K562 (cell line): Measurements from ENCODE around the gene TAF5L. TPM values are rescaled to one million over a fixed set of nuclear protein-coding genes. Genes with fewer than 3 reads are reported as not detected.
A peak's percentile ranks its signal among the peaks of the same experiment; 100 is the strongest.

Experiments
- BACH1 ChIP-seq: fragments of 200-800 bp; sonication (Bioruptor generic); IDR thresholded peaks from 2 replicates; pipeline ENCODE4 v1.6.1; 2016; ENCODE audit warnings: missing genetic modification characterization, missing compliant biosample characterization
- BRCA1 ChIP-seq, 2 experiments: fragments of 450-650 bp in 1 of 2; sonication (generic) in 1 of 2; formaldehyde crosslinking in 1 of 2; IDR thresholded peaks; 2 replicates each; pipeline versions ENCODE4 v1.5.0 to v1.6.1; 2017 to 2020; ENCODE audit warnings: mild to moderate bottlenecking in 1 of 2, missing genetic modification reagents in 1 of 2
- CBX1 ChIP-seq: sonication (generic); IDR thresholded peaks from 2 replicates; pipeline ENCODE4 v1.6.1; 2016; ENCODE audit warnings: antibody characterized with exemption, low read depth, mild to moderate bottlenecking
- CHD4 ChIP-seq: fragments of 200-600 bp; sonication (generic); IDR thresholded peaks from 3 replicates; pipeline ENCODE4 v1.6.1; 2012; ENCODE audit warnings: low read depth, mild to moderate bottlenecking, mixed read lengths, low read length, inconsistent platforms; ENCODE audit not compliant: insufficient read depth, insufficient replicate concordance, poor library complexity, severe bottlenecking
- E2F5 ChIP-seq: sonication (generic); formaldehyde crosslinking; IDR thresholded peaks from 2 replicates; pipeline ENCODE4 v1.8.0; 2022; ENCODE audit warnings: mild to moderate bottlenecking, missing genetic modification reagents
- ETV6 ChIP-seq, 3 experiments: fragments of 150-350 bp in 1 of 3; sonication (generic) in 1 of 3; formaldehyde crosslinking in 1 of 3; IDR thresholded peaks; 2 replicates each; pipeline versions ENCODE4 v1.6.1 to v1.8.0; 2014 to 2022; ENCODE audit warnings: borderline replicate concordance in 2 of 3, low read depth in 2 of 3, antibody characterized with exemption in 1 of 3, low read length in 1 of 3, mild to moderate bottlenecking in 1 of 3, missing genetic modification reagents in 1 of 3
- HLTF ChIP-seq: fragments of 450-650 bp; IDR thresholded peaks from 2 replicates; pipeline ENCODE4 v1.6.1; 2016
- KDM5B ChIP-seq: fragments of 200-600 bp; sonication (generic); IDR thresholded peaks from 2 replicates; pipeline ENCODE4 v1.6.1; 2012; ENCODE audit warnings: low read depth, mild to moderate bottlenecking, moderate library complexity, low read length, control low read depth, inconsistent platforms; ENCODE audit not compliant: insufficient replicate concordance
- OTX1 ChIP-seq: fragments of 450-650 bp; formaldehyde crosslinking; IDR thresholded peaks from 2 replicates; pipeline ENCODE4 v1.4.0; 2022; ENCODE audit warnings: mild to moderate bottlenecking
- PCBP1 ChIP-seq: fragments of 200-400 bp; formaldehyde crosslinking; IDR thresholded peaks from 2 replicates; pipeline ENCODE4 v1.6.1; 2018; ENCODE audit warnings: mild to moderate bottlenecking, low read depth, low read length; ENCODE audit not compliant: poor library complexity, severe bottlenecking
- PCBP2 ChIP-seq: fragments of 200-400 bp; formaldehyde crosslinking; IDR thresholded peaks from 2 replicates; pipeline ENCODE4 v1.6.1; 2018; ENCODE audit warnings: low read length, low read depth, mild to moderate bottlenecking, moderate library complexity; ENCODE audit not compliant: poor library complexity, severe bottlenecking
- PKNOX1 ChIP-seq: fragments of 450-650 bp; IDR thresholded peaks from 2 replicates; pipeline ENCODE4 v1.6.1; 2016
- SIN3A ChIP-seq, 2 experiments: fragments of 150-350 bp in 1 of 2; IDR thresholded peaks; 2 replicates each; pipeline ENCODE4 v1.6.1; 2011 to 2016; ENCODE audit warnings: borderline replicate concordance in 2 of 2, low read depth in 2 of 2, low read length in 2 of 2, mild to moderate bottlenecking in 2 of 2, moderate library complexity in 2 of 2; ENCODE audit not compliant: control insufficient read depth in 1 of 2
- SNAPC5 ChIP-seq: fragments of 250-450 bp; sonication (Bioruptor Pico); IDR thresholded peaks from 2 replicates; pipeline ENCODE4 v1.8.0; 2021; ENCODE audit warnings: moderate library complexity, mild to moderate bottlenecking, inconsistent platforms
- TCF3 ChIP-seq: sonication (generic); formaldehyde crosslinking; IDR thresholded peaks from 2 replicates; pipeline ENCODE4 v1.4.0; 2020; ENCODE audit warnings: mild to moderate bottlenecking, missing genetic modification reagents
- THRB ChIP-seq: fragments of 450-650 bp; formaldehyde crosslinking; conservative IDR thresholded peaks from 2 replicates; pipeline ENCODE4 v1.4.0; 2022; ENCODE audit warnings: mild to moderate bottlenecking, missing genetic modification characterization
- ZNF224 ChIP-seq: sonication (generic); formaldehyde crosslinking; IDR thresholded peaks from 2 replicates; pipeline ENCODE4 v1.8.0; 2022; ENCODE audit warnings: mild to moderate bottlenecking, missing genetic modification reagents
- ZNF311 ChIP-seq: fragments of 250-450 bp; sonication (Bioruptor Pico); IDR thresholded peaks from 2 replicates; pipeline ENCODE4 v1.4.0; 2020; ENCODE audit warnings: mild to moderate bottlenecking, moderate library complexity
- ZNF324 ChIP-seq: fragments of 250-450 bp; sonication (Bioruptor Pico); IDR thresholded peaks from 2 replicates; pipeline ENCODE4 v1.4.0; 2020; ENCODE audit warnings: mild to moderate bottlenecking
- ZNF717 ChIP-seq: fragments of 250-450 bp; sonication (Bioruptor Pico); IDR thresholded peaks from 2 replicates; pipeline ENCODE4 v1.5.0; 2021
- ZNF778 ChIP-seq: fragments of 450-650 bp; formaldehyde crosslinking; IDR thresholded peaks from 2 replicates; pipeline ENCODE4 v1.4.0; 2020; ENCODE audit warnings: mild to moderate bottlenecking, moderate library complexity
- polyA plus RNA-seq, 8 experiments: library from polyadenylated mRNA; depleted of rRNA in 4 of 8; stranded (reverse) in 5 of 8; unstranded in 3 of 8; fragments of >200 nt; fragmentation: Nextera tagmentation in 2 of 8; fragmentation: Illumina TruSeq in 1 of 8; extraction: Ambion mirVana in 2 of 8; extraction: Trizol in 1 of 8; gene quantifications; 2 replicates each; pipeline versions ENCODE4 v1.2.1 to v1.2.3, GENCODE V29; 2011 to 2014; ENCODE audit warnings: inconsistent platforms in 1 of 8, missing spikeins in 1 of 8
- total RNA-seq, 7 experiments: library from RNA; depleted of rRNA in 6 of 7; stranded (reverse); fragments of >200 nt in 6 of 7; fragmentation: Illumina TruSeq in 2 of 7; extraction: Trizol in 2 of 7; gene quantifications; 2 replicates each; pipeline versions ENCODE4 v1.2.1 to v1.2.3, GENCODE V29; 2011 to 2021; ENCODE audit warnings: low replicate concordance in 1 of 7

Gene TAF5L
- total and polyA plus RNA-seq, 9 of the 15 experiments (the other 6 are each of a cell fraction or from before 2014, with no cell fraction given) = 2.2 to 34.2 (median 23.3) TPM

- TF ChIP-seq CHD4 = no peak
- peak; percentile 62 for TF ChIP-seq KDM5B
- TF ChIP-seq ZNF717 = no peak
- no peak for TF ChIP-seq ZNF224
- 0 out of 4 replicates have a peak, but pooled peaks of 1 of the 2 experiments have one; percentile 40 for TF ChIP-seq ETV6 (IDR thresholded peaks at IDR 0.05; ENCODE audit: borderline replicate concordance in 1 of 2, low read depth in 2 of 2, low read length in 1 of 2)
- 0 out of 2 replicates have a peak, but pooled peaks have one; percentile 31 for TF ChIP-seq ETV6 (CRISPR knock-in tag; IDR thresholded peaks at IDR 0.05; ENCODE audit: borderline replicate concordance)
- no peak for TF ChIP-seq SNAPC5 (CRISPR knock-in tag)
- TF ChIP-seq OTX1 (CRISPR knock-in tag) = 0 out of 2 replicates have a peak, but pooled peaks have one; percentile 23
- TF ChIP-seq HLTF = no peak
- 0 out of 2 replicates have a peak, but pooled peaks have one; percentile 58 for TF ChIP-seq E2F5
- no peak for TF ChIP-seq BACH1 (tag)
- TF ChIP-seq ZNF324 = no peak
- no peak for TF ChIP-seq ZNF778 (CRISPR knock-in tag)
- TF ChIP-seq PKNOX1 = peak; percentile 91
- TF ChIP-seq CBX1 = peak; percentile 78; the same call in 1 of the 2 replicates
- no peak for TF ChIP-seq ZNF311 (CRISPR knock-in tag)
- no peak for TF ChIP-seq BRCA1 (IDR thresholded peaks at IDR 0.05)
- no peak for TF ChIP-seq BRCA1 (CRISPR knock-in tag; IDR thresholded peaks at IDR 0.05)
- TF ChIP-seq THRB (CRISPR knock-in tag) = no peak
- TF ChIP-seq SIN3A (IDR thresholded peaks at IDR 0.05; ENCODE audit: borderline replicate concordance in 2 of 2, control insufficient read depth in 1 of 2, low read depth in 2 of 2, low read length in 2 of 2) = peak; percentile 59 to 93
- TF ChIP-seq PCBP1 = peak; percentile 61
- TF ChIP-seq PCBP2 = no peak
- peak; percentile 77 for TF ChIP-seq TCF3 (CRISPR knock-in tag)
Measured at GRCh38 chr1:229558460-229559335, 67.2 kb downstream of the TAF5L start, which contains the start of gene ABCB10 (continued).
